CD4-positive, alpha-beta T cell treated with Interleukin-2 at 100 ng/mL for 4 hours (primary cell): ENCODE data around the gene CRBN.
A peak's percentile ranks its signal among the peaks of the same experiment; 100 is the strongest.

ENCODE experiments used
- DNase-seq: peaks from one replicate; pipeline ENCODE4 v3.0.0-alpha.2; 2020; ENCODE audit warnings: low spot score

Gene CRBN

DNA sequence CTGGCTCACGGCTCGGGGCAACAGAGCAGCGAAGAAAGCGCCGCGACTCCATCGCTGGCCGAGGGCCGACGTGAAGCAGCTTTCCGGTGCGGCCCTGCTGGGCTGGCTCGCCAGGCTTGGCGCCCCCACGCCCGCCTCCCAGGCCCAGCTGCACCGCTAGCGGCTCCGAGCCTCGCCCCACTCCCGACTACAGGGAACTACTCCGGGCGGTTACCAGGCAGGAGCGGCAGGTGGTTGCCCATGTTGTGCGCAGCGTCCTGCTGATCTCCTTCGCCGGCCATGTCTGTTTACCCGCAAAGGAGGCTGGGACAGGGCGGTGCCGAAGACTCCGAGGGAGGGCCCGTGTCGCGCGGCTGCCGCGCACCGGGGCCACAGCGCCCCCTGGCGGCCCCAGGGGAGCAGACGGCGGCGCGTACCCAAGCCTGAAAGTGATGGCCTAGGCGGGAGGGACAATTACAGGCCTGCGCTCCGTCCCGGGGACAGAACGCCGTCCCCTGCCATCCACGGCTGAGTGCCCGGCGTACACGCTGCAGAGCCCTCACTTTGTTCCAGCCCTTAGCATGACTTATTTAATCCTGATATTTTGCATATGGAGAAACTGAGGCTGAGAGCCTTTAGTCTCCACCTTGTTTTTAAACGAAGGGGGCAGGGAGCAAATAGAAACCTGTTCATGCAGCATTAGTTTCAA is at the start of gene CRBN:
CRBN (minus strand) TSS at position 285 of the 688 bp plus-strand sequence; CDS start at position 281, 4 bp downstream.
- DNase-seq, result peak; percentile 90

DNA sequence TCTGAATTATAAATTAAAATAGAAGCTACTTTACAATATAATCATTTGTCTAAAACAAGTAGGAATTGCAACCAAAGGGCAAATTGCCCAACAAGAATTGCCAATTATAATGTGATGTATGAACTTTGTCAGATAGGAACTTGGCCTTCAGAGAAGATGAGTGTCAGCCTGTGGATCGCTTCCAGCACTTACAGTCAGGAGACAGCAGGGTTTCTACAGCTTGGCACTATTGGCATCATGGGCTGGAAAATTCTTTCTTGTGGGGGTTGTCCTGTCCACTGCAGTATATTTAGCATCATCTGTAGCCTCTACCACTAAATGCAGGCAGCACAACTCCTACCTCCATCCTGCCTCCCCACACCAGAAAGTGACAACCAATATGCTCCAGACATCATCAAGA is 48.1 kb upstream of the CRBN start:
- DNase-seq, result no peak

DNA sequence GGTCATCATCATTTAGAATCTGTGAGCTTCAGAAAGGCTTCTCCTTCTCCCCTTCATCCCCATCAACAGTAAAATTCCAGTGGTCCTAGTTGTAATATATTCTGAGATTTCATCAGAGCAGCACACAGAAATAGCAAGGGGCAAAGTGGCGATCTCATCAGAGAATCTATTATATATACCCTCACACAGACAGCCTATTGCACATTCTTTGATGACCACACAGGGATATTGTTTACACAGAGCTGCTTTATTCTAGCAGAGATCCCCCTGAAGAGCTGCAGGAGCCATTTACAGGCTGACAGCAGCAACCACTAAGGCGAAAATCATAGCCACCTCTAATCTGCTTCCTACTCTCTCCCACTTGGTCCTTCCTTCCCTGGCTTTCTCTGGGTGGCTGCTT is 42.0 kb upstream of the CRBN start:
- DNase-seq, result no peak

DNA sequence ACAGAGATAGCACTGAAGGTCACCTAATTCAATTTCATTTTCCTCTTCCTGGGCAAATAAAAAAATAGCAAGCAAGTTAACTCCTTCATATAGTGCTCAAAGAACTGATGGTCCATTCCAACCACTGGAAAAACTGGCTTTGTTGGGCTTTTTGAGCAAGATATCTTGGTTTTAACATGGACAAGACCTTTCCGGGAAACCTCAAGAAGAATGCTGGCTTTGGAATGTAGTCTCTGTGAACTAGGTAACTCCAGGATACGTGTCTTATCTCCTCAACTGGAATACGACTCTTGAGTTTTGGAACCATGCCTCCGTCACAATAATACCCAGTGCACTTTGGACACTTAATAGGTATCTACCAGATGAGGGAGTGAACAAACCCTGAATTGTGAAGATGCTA is 36.9 kb upstream of the CRBN start:
- no peak for DNase-seq

DNA sequence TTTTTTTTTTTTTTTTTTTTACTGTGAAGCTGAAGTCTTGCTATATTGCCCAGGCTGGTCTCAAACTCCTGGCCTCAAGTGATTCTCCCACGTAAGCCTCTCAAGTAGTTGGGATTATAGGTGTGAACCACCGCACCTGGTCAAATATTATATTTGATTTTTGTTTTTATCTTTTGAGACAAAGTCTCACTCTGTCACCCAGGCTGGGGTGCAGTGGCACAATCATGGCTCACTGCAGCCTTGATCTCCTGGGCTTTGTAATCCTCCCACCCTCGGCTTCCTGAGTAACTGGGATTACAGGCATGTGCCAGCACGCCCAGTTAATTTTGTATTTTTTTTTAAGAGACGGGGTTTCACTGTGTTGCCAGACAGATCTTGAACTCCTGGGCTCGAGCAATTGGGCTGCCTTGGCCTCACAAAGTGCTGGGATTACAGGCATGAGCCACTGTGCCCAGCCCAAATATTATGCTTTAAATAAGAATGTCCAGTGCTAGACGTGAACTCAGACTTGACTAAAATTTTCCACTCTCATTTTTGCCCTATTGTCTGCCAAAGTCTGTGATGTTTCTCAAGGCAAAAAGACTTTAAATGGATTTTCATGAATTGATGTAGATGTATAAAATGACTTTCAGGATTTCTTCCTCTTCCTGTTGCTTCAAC is 33.4 kb upstream of the CRBN start:
- no peak for DNase-seq

DNA sequence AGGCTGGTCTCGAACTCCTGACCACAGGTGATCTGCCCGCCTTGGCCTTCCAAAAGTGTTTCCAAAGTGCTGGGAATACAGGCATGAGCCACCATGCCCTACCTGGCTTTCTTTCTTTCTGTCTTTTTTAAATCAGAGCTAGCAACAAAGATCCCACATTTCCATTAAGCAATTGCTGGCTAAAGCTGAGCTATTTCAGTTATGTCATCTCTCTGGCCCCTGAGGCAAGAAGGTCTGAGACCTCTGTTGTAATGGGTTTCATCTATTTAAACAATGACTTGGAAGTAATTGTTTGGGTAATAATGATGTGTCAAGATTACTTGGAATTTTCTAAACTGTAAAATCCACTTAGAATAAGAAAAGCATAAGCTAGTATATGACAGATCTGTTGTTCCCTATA is 30.2 kb upstream of the CRBN start:
- no peak for DNase-seq

DNA sequence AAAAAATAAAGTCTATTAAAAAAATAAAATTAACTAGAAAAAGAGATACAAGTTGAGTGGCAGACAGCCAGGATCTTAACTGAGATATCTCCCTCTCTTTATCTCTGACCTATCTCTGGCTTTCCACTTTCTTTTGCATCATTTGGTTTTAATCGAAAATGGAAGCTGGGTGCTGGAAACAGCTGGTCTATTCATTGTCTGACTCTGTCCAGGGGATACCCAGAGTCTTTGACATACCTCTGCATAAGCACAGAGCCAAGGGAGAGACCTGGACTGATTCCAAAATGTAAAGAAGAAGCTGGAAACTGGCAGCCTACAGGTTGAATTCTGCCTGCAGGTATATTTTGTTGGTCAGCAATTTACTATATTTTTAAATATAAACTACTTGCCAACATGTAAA is 29.6 kb upstream of the CRBN start:
- no peak for DNase-seq

DNA sequence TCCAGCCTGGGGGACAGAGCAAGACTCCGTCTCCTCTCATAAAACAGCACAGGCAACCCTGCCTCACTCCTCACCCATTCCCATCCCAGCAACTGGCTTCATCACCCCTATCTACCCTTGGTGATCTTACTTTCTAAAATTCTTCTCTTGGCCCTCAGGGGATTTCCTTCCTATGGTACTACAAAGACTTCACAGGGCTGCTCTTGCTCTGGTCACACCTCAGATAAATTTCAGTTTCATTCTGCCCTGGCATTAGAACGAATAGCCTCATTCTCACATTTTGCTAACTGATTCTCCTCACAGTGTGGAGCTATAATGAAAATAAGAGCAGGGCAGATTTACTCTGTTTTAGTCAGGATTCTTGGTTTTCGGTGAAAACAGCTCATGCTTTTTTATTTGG is 22.1 kb upstream of the CRBN start:
- DNase-seq, result peak; percentile 14

DNA sequence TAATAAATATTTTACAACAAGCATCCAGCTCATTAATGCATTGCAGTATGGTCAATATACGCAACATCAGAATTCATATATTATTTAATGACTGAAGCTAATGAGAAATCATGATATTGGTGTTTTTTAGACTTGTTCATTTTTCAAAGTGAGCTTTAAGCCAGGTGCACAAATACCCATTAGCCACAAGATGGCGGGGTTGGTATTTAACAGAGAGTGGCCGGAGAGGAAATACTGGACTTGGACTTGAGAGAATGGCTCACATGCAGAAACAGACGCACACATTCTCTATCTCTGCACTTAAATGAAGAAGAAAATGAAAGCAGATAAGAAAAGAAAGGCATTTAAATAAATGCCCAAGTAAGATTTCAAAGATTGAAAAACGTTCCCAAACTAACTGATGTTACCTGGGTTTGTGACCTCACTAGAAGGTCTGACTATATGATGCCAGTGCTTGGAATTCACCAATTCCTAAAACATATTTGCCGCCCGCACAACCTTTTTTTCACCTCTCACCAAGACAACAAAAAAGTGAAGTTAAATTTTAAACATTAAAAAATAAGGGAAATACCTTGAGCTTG is 21.2 kb upstream of the CRBN start:
- peak; percentile 45 for DNase-seq

DNA sequence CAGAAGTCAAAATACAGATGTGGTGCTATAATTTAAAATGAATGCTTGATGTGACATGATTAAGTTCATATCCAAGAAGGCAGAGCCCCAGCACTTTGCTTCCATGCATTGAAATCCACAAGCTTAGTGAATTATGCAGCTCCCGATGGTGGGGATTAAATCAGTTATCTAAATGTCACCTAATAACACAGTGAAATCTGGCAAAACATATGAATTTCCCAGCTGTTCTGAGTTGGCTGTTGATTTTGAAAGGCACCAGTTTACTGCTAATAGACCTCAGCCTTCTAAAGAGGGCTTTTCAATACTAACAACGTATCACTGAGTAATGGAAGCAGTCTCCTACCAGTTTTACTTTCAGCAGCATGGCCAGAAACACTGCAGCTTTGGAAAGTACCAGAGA is 19.8 kb upstream of the CRBN start:
- DNase-seq, result no peak

DNA sequence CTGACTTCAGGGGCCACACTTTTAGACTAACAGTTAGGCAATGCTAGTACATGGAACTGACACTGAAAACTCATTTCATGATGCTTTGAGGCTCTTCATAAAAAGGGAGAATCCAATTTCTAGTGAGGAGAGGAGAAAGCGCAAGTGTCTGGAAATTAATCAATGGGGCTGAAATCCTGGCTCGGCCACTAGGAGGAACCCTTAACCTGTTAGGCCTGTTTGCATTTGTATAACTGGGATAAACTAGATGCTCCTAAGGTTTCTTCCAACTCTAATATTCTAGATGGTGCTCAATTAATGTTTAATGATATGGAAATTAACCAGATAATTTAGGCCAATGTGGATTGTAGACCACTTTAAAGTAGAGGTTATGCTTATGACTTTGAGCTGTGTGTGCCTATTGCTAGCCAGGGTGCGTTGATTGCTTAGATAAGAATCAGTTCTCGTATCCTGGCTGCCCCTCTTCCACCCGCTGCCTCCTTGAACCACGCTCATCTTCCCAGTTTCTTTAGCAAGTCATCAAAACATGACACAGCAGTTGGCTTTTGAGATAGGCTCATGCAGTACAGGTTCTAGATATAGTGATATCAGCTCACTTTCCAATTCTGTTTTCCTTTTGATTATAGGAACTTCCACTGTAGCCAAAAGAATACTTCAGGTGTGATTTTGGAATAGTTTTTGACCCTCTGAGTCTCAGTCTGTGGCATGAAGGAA is 16.8 kb upstream of the CRBN start:
- no peak for DNase-seq

DNA sequence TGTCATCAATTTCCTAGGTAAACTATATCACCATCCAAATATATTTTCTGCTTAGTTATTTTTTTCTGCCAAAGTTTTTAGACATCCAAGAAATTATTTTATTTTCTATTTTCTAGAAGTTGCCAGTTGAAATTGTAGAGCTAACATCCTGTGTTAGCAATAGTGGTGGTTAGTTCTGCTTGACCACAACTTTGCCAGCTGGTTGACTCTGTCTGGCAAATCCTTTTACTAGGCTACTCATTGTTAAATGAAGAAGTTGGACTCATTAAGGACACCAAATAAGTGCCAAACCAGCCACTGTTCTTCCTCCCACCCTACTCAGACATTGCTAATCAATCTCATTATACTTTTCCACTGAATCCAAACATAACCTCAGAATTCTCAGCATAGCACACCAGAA is 15.4 kb upstream of the CRBN start:
- DNase-seq, result no peak

DNA sequence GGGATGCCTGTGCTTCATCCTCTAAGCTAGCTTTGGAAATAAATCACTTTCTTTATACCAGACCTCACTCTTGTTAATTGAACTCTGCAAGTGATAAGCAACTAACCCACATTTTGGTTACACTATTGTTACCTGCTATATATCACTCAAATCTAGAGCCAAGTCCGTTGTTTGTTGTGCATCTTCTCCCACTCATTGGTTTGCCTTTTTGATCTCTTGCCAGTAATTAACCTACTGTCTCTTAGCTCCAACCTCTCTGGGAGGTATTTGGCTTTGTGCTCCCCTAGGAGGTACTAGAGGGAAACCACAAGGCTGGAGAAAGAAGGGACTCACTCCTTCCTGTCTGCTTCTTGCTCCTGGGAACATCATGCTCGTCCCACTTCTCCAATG is 12.8 kb upstream of the CRBN start:
- no peak for DNase-seq

DNA sequence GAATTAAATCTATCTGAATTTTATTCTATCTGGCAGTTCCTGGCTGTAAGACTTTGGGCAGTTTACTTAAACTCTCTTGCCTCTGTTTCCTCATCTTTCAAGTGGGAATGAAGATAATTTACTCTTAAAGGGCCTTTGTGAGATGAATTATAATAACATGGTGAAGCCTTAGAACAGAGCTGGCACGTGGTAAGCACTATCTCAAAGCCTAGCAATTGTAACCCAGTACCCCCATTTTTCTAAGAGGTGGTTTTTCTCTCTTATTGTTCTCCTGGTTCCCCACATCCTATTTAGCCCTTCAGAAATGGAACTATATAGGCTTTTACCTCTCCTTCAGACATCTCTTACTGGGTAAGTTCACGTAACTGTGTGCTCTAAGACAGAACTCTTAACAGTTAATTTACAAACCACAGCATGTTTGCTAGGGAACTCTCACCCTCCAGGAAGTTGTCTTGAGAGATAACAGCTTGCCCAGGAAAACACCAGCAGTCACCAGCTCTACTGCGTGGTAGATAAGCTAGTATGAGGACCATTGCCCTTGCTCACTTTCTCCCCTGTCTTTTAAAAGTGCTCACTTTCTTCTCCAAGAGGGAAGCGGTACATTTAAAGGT is 12.3 kb upstream of the CRBN start:
- peak; percentile 47 for DNase-seq

DNA sequence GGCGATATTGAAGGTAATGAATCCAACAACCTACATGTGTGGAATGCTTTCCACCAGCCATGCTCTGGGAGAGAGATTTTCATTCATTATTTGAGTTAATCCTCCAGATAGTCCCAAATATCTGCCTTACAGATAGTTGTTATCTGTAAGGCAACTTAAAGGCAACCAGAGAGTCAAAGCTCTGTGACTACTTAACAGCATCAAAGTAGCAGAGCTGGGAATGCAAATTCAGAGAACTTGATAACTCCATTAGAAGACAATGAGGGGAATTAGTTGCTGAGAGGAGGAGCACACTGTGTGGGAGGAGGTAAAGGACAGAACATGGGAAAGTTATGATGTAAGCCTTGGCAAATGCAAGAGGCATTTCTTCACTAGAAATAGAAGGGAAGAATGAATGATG is 10.5 kb upstream of the CRBN start:
- DNase-seq, result no peak

DNA sequence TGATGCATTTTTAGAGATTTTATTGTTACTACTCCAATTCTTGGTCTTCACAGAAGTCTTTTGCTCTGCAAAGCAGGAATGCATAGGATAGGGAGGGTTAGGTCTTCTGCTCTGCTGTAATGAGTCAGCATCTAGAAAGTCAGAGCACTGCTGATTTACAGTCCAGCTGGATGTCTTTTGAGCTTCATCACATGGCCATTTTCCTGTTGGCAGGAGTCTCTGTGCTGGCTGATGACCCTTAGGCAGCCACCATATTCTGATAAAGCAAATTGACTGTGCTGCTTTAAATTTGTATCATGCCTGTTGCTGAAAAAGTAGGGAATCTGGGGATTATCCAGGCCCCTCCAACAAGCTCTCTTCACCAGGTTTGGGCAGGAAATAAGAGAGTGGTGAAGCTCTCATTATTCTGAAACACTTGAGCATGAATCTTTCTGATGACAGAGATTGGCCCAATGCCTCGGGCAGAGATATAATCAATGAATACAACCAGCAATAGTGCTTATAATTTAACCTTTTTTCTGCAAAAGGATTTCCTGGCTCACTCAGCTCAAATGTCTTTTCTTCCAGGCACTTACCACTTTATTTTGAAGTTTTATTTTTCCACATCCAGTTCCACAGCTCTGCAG is 9.7 kb upstream of the CRBN start:
- DNase-seq, result no peak

DNA sequence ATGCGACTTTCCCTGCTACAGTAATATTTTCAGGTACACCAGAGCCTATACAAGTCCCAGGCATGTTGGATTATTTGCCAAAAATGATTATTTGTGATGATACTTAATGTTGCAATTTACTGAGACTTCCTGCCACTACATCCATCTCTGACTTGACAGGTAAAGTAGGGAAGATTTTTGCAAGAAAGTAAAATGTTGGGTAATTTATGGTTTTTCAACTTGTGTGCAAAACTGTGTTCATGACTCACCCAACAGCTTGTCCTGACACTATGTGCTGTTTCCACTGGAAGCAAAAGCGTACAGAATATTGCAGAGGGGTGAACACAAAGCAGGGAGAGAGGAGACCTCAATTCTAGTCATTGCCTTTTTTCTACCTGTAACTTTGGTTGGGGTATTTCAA is 5.4 kb upstream of the CRBN start:
- DNase-seq, result no peak

DNA sequence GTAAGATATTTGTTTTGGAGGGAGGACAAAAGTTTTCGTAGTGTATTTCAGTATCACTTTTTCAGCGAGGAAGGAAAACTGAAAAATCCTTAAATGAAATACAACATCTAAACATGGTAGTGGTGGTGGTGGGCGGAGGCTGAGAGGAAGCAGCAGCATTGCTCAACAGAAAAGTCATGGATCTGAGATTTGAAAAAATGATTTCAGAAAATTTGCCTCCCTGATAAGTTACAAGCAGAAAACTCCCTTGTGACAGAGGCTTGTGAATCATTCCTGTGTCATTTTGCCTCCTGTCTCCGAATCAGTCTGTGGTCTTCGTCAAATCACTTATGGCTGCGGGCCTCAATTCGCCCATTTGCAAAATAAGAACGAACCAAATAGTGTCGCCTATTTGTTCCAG is 965 bp upstream of the CRBN start:
- no peak for DNase-seq

DNA sequence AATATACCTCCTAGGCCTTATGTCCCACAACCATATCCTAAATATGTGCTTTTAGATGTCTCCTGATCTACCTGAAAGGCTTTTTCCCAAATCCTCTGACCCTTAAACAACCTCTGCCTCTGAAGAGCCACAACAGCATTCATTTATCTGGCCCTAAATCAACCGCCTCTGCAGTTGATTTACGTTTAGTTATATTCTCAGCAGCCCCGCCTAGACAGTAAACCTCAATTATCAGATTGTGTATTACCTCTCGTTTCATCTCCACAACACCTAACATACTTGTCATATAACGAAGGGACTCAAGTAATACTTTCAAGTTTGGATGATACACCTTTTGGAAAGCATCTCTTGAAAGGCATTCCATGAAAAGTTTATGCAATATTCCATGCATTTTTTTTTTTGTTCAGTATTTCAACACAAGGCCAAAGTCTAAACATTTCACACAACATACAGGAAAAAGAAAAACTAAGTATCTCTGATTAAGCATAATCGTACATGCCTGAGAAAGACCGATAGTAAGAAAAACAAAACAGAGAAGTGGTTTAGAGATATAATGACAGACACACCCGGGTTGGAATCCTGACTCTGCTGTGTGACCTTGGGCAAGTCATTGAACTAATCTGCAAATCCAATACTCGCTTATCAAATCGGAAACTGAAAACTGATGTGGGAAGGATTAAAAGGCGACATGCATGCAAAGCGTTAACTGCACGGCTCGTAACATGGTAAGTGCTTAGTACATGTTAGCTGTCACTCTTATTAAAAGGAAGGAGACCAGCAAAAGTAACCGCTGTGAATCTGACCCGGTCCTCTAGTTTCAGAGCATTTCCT is 778 bp downstream of the CRBN start:
- no peak for DNase-seq

DNA sequence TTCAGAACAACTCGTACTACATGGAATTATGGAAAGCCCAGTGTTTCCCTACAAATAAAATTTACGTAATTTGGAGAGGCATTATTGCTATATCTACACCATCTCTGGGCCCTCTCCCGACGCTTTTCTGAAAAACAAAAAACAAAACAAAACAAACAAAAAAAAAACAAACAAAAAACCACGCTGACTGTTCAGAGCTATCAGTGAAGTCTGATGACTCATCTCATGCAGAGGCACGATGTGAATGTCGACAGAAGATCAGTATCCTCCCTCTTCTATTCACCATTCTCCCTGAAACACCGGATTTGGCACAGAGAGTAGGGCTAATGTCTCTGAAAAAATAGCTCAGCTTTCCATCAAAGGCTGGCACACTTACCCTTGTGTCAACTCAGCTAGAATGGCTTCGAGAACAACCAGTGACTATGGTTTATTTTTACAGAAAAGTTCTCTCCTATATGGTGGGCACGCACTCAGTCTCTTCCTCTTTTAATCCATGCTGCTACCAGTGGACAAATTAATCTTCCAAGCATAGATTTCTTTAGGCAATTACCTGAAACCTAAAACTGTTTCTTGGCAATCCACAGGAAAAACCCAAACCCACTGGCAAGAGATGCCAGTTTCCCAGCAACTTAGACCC is 1.5 kb downstream of the CRBN start:
- DNase-seq, result peak; percentile 26

DNA sequence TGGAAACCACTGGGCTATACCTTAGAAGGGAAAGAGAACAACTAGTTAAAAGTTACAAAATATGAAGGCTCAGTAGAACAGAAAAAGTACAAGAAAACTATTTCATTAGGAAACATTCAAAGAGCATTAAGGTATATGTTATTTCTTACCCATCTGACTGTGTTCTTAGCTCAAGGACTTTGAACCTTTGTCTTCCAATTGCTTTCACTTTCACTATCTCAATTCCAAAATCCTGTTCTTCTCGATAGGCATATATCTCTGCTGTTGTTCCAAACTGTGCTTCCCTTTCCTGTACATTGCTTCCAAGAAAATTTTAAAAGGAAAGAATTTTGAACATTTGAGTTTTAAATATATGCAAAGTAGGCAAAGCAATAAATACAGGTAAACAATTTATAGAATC is 6.9 kb downstream of the CRBN start:
- no peak for DNase-seq
